Tibial artery (tissue), 4 donors: Measurements from ENCODE around the gene OR6N2.

ENCODE experiments used
- DNase-seq, 2 donors: peaks; one replicate each; pipeline ENCODE4 v3.0.0-alpha.2; 2019
- H3K27ac ChIP-seq, 2 donors: fragments of 200-600 bp; sonication (generic) in 1 of 2; 1 replicate in 1 of 2; 2 replicates in 1 of 2; pipeline ENCODE4 v1.5.1; 2018 to 2019; ENCODE audit warnings: mild to moderate bottlenecking in 1 of 2
- H3K27me3 ChIP-seq, 2 donors: fragments of 200-600 bp; sonication (generic) in 1 of 2; one replicate each; pipeline versions ENCODE4 v1.5.1 to v1.6.0; 2016 to 2019
- H3K36me3 ChIP-seq, 3 donors: fragments of 200-600 bp; sonication (generic) in 2 of 3; one replicate each; pipeline ENCODE4 v1.5.1; 2016 to 2019; ENCODE audit warnings: mild to moderate bottlenecking in 2 of 3
- H3K4me1 ChIP-seq, 4 donors: fragments of 200-600 bp; sonication (generic) in 2 of 4; 1 replicate in 3 of 4; 2 replicates in 1 of 4; pipeline ENCODE4 v1.5.1; 2016 to 2019
- H3K4me3 ChIP-seq, 2 donors: fragments of 200-600 bp; sonication (generic) in 1 of 2; 1 replicate in 1 of 2; 2 replicates in 1 of 2; pipeline ENCODE4 v1.5.1; 2018 to 2019; ENCODE audit warnings: mild to moderate bottlenecking in 2 of 2
- H3K9me3 ChIP-seq, 3 donors: fragments of 200-600 bp; sonication (generic) in 1 of 3; one replicate each; pipeline ENCODE4 v1.5.1; 2016 to 2019
- intact Hi-C: fragments of 100-400 bp; cut with DNase I; formaldehyde crosslinking; loops from one replicate; pipeline ENCODE4 v1.15.0; 2023; ENCODE audit warnings: low total_unique reads
- TF ChIP-seq, protein P1 (sequence below), 2 experiments: fragments of 200-600 bp in 1 of 2; fragments of 450-650 bp in 1 of 2; IDR thresholded peaks; one replicate each; pipeline ENCODE4 v1.5.1; 2017 to 2019; ENCODE audit warnings: antibody characterized with exemption in 2 of 2, mild to moderate bottlenecking in 1 of 2, moderate library complexity in 1 of 2

Gene OR6N2

DNA sequence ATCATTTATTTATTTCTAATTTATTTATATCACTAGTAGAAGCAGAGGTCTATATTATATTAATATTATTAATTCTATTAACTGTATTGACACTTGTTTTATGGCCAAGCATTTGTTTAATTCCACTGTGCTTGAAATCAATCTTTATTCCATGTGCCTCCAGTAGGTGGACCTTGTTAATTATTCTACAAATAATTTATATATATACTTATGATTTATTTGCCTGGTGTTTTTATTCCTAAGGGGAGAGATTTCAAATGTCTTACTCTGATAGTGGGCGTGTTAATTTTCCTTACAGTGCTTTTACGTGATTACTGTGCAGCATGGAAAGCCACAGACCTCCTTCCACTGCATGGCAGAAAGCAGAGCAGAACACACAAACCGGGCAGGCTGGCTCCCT is 17.5 kb upstream of the OR6N2 start:
- Histone ChIP-seq H3K36me3 (no peaks in the 10 kb centered on the region), H3K27ac (no peak overlapping the region), H3K4me1 (no peaks in the 10 kb centered on the region), H3K9me3 (no peaks in the 10 kb centered on the region), H3K4me3 (no peak overlapping the region), H3K27me3 (no peaks in the 10 kb centered on the region)
- TF ChIP-seq, protein P1, sequence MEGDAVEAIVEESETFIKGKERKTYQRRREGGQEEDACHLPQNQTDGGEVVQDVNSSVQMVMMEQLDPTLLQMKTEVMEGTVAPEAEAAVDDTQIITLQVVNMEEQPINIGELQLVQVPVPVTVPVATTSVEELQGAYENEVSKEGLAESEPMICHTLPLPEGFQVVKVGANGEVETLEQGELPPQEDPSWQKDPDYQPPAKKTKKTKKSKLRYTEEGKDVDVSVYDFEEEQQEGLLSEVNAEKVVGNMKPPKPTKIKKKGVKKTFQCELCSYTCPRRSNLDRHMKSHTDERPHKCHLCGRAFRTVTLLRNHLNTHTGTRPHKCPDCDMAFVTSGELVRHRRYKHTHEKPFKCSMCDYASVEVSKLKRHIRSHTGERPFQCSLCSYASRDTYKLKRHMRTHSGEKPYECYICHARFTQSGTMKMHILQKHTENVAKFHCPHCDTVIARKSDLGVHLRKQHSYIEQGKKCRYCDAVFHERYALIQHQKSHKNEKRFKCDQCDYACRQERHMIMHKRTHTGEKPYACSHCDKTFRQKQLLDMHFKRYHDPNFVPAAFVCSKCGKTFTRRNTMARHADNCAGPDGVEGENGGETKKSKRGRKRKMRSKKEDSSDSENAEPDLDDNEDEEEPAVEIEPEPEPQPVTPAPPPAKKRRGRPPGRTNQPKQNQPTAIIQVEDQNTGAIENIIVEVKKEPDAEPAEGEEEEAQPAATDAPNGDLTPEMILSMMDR (IDR thresholded peaks at IDR 0.05): no peak
- DNase-seq: no peak
- intact Hi-C loops: no loop called here

DNA sequence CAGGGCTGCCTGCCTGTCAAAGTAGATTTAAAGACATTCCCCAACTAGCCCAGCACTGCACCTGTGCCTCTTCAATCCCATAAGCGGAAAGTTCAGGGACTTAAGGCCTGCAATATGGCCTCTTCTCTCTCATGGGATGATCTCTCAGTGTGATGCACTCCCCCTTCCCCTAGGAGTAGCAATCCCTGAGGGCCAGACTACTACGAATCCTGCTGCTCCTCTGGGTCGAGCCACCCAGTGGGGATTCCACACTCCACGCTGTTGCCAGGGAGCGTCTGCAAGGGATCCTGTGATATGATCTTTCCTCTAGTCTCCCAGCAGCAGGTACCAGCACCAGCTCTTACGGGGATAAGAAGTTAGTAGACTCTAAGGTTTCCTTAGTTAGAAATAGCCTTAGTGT is 13.2 kb upstream of the OR6N2 start:
- Histone ChIP-seq H3K4me3 (no peak overlapping the region), H3K9me3 (no peaks in the 10 kb centered on the region), H3K36me3 (no peaks in the 10 kb centered on the region), H3K27me3 (no peaks in the 10 kb centered on the region), H3K4me1 (no peaks in the 10 kb centered on the region), H3K27ac (no peak overlapping the region)
- intact Hi-C loops: no loop called here
- no peak for DNase-seq
- TF ChIP-seq, protein P1 (IDR thresholded peaks at IDR 0.05): no peak

DNA sequence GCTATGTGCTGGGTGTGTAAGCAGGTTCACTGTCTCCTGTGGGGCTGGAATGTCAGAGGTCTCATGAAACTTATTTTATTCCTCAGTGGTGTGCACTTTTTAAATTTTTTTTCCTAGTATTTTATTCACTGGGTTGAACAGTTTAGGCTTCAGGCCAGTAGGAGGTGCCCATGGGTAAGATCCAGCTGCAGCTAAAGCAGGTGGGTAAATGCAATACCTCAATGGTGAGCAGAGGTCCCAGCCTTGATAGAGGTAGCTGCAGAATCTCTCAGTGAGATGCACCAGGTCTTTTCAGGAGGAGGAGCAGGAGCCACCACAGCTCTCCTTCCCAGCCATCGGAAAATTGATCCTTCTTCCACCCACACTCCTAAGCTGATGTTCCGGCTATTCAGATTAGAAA is 12.6 kb upstream of the OR6N2 start:
- TF ChIP-seq, protein P1 (IDR thresholded peaks at IDR 0.05): no peak
- no peak overlapping the region for H3K4me3 ChIP-seq
- intact Hi-C loops: no loop called here
- DNase-seq: no peak
- H3K27me3 ChIP-seq: no peaks in the 10 kb centered on the region
- no peaks in the 10 kb centered on the region for H3K4me1 ChIP-seq
- no peaks in the 10 kb centered on the region for H3K36me3 ChIP-seq
- no peak overlapping the region for H3K27ac ChIP-seq
- no peaks in the 10 kb centered on the region for H3K9me3 ChIP-seq

DNA sequence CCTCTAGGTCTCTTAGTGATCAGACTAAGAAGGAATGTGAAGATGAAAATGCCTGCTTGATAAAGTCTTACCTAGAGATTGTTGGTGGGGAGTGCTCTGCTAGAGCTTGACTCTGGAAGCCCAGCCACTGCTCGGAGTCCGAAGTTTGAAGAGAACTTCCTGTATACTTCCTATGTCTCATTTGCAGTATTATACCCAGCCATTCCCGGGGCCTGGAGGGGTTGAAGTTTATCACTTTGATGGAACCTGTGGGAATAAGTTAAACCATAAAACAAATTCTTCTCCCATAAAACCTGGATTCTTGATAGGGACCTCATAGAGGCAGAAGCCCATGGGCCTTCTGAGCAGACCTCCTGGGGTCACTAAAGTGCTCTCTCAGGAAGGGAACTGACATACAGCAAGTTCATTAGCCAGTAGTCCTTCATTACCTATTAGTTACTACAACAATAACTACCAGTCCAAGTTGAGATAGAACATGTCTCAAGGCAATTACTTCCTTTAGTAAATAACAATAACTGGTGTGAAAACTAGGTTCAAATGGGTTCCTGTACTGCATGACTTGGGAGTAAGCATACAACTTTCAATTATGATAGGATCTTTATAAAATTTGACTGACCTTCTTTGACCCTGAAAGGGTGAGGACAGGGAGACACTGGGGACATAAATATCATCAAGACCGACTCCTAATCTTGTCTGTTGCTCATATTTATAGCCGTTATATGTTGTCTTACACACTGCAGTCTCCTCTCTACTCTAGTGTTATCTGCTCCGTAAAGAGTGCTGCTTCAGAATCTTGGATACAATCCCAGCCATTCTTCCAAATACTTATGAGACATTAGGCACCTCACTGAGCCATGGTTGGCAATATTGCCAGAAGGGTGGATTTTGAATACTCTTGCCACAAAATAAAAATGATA is 8.8 kb downstream of the OR6N2 start, which contains the start of gene OR6N1:
Gene OR6N1, minus strand, starts transcription at position 246 of the 917 bp plus-strand sequence. CDS start 5,513 bp downstream, outside the sequence.
- Histone ChIP-seq H3K4me1 (peaks cover 0 to 3% (median 0%) of the 10 kb centered on the region in 4 donors), H3K4me3 (no peak within 1 kb of the TSS), H3K36me3 (no peaks in the 10 kb centered on the region), H3K27me3 (no peaks in the 10 kb centered on the region), H3K27ac (no peak within 1 kb of the TSS), H3K9me3 (no peaks in the 10 kb centered on the region)
- TF ChIP-seq, protein P1 (IDR thresholded peaks at IDR 0.05): no peak
- no peak for DNase-seq
- intact Hi-C loops: no loop called here

DNA sequence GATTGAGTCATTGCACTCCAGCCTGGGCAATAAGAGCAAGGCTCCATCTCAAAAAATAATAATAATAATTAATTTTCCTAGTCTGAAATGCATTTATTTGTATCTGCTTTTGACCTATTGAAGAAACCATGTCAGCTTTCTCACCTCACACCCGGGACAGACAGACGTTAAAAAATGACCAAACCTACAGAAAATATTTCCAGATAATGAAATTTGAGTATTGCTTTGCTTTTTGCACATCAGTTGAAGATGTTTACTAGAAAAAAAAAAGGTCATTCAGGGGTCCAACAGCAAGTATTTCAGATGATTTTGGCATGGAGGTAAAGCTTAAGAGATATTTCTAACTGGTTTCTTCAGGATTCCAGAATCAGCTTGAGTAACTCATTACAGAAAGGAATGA is 26.6 kb downstream of the OR6N2 start, which contains the start of gene OR6K6:
Gene OR6K6, plus strand, starts transcription at position 301 of the 400 bp plus-strand sequence. CDS start 168 bp downstream, outside the sequence.
- Histone ChIP-seq H3K9me3 (no peaks in the 10 kb centered on the region), H3K4me3 (no peak within 1 kb of the TSS), H3K27ac (no peak within 1 kb of the TSS), H3K4me1 (no peaks in the 10 kb centered on the region), H3K27me3 (no peaks in the 10 kb centered on the region), H3K36me3 (no peaks in the 10 kb centered on the region)
- DNase-seq: no peak
- intact Hi-C loops: no loop called here
- TF ChIP-seq, protein P1 (IDR thresholded peaks at IDR 0.05): no peak
